GM18867 (cell line): ENCODE measurements around the gene RBCK1.
A peak's percentile ranks its signal among the peaks of the same experiment; 100 is the strongest.

ENCODE experiments used
- ATAC-seq: cut with Tn5 transposase; IDR thresholded peaks from one replicate; pipeline ENCODE4 v1.9.1; 2021; ENCODE audit warnings: mild to moderate bottlenecking, moderate library complexity; ENCODE audit not compliant: unreplicated experiment

RBCK1 gene

GRCh38 chr20:415820-416322, 7.8 kb downstream of the RBCK1 start:
- ATAC-seq, result no peak

- no peak for ATAC-seq
Measured at GRCh38 chr20:416950-417800, 9.1 kb downstream of the RBCK1 start.

- no peak for ATAC-seq
Measured at GRCh38 chr20:417801-418342, 9.8 kb downstream of the RBCK1 start.

GRCh38 chr20:418858-419365, 10.8 kb downstream of the RBCK1 start:
- peak; percentile 6 for ATAC-seq

GRCh38 chr20:419556-420165, 11.6 kb downstream of the RBCK1 start:
- peak; percentile 45 for ATAC-seq

GRCh38 chr20:420166-420620, 12.1 kb downstream of the RBCK1 start:
- no peak for ATAC-seq

- ATAC-seq, result no peak
Measured at GRCh38 chr20:420721-421574, 12.8 kb downstream of the RBCK1 start.

- no peak for ATAC-seq
Measured at GRCh38 chr20:421685-422250, 13.7 kb downstream of the RBCK1 start.

- no peak for ATAC-seq
Measured at GRCh38 chr20:426566-426965, 18.5 kb downstream of the RBCK1 start.

GRCh38 chr20:427401-427800, 19.3 kb downstream of the RBCK1 start:
- no peak for ATAC-seq

- no peak for ATAC-seq
Measured at GRCh38 chr20:427849-428657, 20.0 kb downstream of the RBCK1 start.

GRCh38 chr20:428658-429200, 20.6 kb downstream of the RBCK1 start:
- no peak for ATAC-seq

GRCh38 chr20:430091-430999, 22.2 kb downstream of the RBCK1 start:
- ATAC-seq, result no peak

GRCh38 chr20:431012-431904, 23.2 kb downstream of the RBCK1 start:
- no peak for ATAC-seq

- no peak for ATAC-seq
Measured at GRCh38 chr20:432208-432607, 24.1 kb downstream of the RBCK1 start.

GRCh38 chr20:432677-433299, 24.7 kb downstream of the RBCK1 start:
- ATAC-seq, result no peak
